GM19455 (cell line): ENCODE measurements around the gene GDPD3.

Experiments
- ATAC-seq: cut with Tn5 transposase; IDR thresholded peaks from one replicate; pipeline ENCODE4 v1.9.1; 2021; ENCODE audit not compliant: unreplicated experiment

Gene GDPD3

DNA sequence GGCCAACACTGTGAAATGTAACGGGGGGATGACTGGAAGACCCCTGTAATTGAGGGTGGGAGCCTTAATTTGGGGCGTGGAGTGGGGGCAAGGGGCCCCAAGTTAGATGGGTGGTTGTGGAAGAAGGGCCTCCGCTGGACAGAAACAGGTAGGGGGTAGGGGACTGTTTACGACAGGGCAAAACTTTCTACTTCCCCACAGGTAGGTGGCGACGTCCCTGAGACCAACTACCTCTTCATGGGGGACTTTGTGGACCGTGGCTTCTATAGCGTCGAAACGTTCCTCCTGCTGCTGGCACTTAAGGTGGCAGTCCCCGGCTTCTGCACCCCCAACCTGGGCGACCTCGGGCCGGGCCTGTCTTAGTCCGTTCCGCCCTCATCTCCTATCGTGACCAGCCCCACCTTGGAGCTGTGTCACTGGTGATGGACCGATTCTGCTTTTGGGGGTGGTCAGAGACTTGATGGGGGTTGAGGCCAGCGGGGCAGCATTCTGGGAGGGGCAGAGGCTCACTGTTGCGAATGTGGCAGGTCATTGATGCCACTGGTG lies 30.7 kb downstream of the GDPD3 start:
- ATAC-seq, result no peak

DNA sequence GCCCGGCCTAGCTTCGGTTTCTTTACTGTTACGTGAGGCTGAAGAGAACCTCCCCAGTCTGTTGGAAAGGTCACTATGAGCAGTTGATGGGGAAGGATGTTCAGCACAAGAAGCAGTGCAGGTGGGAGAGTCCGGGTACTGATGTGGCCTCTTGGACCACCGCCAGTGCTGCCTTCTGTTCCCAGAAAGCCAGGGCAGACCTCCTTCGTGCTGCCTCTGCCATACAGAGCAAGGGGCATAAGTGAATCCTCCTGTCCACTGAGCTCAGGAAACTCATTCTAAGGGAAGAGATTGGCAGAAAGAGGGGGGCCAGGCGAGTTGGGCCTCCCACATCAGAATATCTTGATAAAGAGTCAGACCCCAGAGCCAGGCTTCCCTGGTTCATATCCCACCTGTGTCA lies 33.9 kb downstream of the GDPD3 start:
- ATAC-seq, result no peak

DNA sequence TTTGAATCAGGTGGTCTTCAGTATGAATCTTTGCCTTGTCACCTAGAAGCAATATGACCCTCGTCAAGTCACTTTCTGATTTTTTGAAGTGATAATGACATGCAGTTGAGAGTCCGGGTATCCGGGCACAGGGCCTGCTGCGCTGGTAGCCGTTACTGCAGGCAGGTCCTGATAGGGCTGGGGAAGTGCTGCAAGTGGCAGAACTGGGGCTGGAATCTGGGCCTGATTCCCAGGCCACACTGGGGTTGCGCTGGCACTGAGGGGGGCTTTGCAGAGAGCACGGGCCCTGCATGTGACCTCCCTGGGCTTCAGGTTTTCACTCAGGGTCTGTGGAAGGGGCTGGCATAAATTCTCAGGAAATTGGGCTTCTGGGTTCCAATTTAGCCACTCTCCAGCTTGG lies 34.6 kb downstream of the GDPD3 start:
- ATAC-seq, result no peak

DNA sequence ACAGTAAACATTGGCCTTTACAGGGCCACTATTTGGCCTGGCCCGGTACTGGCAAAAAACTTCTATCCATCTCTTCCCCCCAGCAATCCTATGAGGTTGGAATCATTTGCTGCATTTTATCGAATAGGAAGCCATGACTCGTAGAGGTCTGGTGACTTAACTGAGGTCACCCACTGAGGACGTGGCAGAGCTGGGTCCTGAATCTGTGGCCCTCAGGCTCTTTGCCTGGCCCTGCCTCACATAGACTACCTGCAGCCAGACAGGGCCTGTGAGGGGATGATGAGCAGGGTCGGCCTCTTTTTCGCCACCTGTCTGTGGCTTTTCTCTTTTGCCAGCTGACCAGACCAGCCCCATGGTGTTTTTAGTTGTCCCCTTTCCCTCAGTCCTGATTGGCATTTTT lies 35.7 kb downstream of the GDPD3 start:
- no peak for ATAC-seq

DNA sequence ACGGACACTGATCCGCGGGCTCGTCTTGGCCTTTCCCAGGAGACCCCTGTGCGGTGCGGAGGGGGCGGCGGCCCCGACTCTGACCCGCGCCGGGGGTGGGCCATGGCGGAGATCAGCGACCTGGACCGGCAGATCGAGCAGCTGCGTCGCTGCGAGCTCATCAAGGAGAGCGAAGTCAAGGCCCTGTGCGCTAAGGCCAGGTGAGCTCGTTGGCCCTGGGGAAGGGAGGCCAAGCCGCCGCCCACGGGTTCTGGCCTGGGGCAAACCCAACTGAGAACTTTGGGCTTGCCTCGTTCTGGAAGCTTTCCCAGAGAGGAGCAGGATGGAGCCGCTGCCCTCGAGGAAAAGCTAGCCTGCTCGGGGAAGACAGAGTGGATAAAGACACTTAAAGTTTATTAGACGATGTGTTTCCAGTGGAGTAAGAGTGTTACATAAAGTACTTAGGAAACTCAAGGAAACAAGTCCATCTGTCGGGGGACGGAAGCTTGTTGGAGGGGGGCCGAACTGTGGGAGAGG lies 37.0 kb downstream of the GDPD3 start:
- ATAC-seq, result no peak

DNA sequence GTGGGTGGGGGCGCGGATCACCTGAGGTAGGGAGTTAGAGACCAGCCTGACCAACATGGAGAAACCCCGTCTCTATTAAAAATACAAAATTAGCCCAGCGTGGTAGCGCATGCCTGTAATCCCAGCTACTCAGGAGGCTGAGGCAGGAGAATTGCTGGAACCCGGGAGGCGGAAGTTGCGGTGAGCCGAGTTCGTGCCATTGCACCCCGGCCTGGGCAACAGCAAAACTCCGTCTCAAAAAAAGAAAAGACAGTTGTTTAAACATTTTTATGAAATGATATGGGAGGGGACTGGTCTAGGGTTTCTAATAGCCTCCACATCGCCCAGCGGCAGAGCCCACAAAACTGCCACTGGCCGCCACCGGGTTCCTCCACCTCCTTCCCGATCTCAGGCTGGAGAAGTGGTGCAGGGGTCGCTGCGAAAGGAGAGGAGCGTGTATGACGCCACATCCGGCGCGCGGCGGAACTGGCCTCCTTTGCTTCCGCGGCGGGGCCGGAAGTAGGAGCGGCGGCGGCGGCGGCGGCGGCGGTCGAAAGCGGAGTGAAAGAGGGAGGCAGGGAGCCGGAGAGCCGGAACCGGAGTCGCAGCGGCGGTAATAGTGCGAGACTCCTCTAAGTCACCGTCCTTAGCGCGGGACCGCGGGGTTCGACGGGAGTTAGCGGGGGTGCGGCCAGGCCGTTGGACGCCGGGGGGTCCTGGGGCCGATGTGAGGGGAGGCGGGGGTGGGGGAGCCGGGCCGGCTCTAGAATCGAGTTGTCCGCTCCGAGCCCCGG lies 37.6 kb downstream of the GDPD3 start, which contains the start of gene PPP4C:
Gene PPP4C (plus strand): TSS at position 492 of the 773 bp plus-strand sequence. CDS start 384 bp downstream, outside the sequence.
- ATAC-seq, result peak; percentile 70

DNA sequence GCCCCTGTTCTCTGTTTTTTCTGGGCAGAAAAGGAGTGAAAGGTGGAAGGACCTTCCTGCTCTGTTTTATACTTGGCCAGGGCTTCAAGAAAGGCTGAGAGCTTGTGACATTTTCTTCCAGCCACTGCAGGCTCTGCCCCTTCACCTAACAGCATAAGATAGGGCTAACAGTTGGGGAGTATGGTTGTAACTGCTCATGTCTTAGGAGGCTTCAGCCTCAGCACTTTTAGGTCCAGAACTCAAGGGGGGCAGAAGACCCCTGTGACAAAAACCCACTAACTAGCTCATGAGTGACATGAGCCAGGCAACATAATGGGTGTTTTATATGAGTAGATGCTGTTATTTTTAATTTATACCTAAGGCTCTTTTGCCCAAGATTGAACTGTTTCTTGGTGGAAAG lies 42.8 kb downstream of the GDPD3 start:
- ATAC-seq, result no peak

DNA sequence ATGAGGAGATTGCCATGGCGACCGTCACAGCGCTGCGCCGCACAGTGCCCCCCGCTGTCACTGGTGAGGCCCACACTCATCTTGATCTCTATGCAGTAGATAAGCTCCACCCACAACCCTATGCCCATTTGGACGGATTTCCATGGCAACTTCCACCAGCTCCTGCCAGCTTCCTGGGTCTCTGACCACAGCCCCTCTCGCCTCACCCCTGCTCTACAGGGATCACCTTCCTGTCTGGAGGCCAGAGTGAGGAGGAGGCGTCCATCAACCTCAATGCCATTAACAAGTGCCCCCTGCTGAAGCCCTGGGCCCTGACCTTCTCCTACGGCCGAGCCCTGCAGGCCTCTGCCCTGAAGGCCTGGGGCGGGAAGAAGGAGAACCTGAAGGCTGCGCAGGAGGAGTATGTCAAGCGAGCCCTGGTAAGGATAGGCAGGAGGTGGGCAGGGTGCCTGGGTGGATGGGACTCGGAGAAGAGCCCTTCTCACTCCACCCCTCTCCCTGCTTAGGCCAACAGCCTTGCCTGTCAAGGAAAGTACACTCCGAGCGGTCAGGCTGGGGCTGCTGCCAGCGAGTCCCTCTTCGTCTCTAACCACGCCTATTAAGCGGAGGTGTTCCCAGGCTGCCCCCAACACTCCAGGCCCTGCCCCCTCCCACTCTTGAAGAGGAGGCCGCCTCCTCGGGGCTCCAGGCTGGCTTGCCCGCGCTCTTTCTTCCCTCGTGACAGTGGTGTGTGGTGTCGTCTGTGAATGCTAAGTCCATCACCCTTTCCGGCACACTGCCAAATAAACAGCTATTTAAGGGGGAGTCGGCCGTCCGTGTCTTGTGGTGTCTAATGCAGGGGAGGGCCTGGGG lies 43.5 kb downstream of the GDPD3 start:
- no peak for ATAC-seq

DNA sequence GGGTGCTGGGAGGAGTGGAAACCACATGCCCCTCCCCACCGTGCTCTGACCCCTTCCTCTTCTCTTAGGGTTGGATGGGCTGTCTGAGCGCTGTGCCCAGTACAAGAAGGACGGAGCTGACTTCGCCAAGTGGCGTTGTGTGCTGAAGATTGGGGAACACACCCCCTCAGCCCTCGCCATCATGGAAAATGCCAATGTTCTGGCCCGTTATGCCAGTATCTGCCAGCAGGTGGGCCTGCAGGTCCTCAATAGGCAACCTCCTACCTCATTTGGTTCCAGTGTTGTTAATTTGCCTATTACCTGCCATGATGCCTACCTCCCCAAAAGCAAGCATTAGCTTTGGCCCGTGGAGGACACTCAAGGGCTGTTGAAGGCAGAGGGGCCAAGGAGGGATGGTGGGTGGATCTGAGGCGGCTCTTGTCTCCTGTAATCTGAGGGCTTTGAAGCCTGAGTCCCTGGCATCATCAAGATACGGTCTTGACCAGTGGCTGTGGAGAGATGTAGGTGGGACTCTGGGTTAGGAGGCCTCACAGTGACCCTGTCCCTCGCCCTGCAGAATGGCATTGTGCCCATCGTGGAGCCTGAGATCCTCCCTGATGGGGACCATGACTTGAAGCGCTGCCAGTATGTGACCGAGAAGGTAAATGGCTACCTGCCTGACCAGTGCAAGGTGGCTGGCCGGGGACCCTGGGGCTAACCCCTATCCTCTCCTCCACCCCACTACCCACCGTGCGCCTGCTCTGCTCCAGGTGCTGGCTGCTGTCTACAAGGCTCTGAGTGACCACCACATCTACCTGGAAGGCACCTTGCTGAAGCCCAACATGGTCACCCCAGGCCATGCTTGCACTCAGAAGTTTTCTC lies 44.4 kb downstream of the GDPD3 start:
- no peak for ATAC-seq

DNA sequence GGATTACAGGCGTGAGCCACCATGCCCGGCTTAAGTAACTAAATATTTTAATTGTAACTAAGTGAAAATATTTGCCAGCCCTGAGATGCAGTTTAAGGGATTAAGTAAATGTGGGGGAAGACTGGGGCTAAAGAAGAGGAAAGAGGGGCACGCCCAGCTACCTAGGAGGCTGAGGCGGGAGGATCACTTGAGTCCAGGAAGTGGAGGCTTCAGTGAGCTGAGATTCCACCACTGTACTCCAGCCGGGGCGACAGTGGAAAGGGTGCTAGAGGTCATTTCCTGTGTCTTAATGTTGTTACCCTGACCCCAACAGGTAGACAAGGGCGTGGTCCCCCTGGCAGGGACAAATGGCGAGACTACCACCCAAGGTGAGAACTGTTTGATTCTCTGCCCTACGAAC lies 45.0 kb downstream of the GDPD3 start:
- no peak for ATAC-seq

DNA sequence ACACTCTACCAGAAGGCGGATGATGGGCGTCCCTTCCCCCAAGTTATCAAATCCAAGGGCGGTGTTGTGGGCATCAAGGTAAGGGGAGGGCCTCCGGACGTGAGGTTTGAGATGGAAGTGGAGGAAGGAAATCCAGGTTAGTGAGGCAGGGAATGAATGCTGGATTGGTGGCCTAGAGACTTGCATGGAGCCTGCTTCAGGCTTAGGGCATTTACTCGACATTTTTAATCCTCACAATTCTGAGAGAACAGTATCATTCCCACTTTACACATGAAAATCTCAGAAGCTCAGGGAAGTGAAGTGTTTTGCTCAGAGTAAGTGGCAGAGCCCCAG lies 45.8 kb downstream of the GDPD3 start:
- ATAC-seq, result no peak

DNA sequence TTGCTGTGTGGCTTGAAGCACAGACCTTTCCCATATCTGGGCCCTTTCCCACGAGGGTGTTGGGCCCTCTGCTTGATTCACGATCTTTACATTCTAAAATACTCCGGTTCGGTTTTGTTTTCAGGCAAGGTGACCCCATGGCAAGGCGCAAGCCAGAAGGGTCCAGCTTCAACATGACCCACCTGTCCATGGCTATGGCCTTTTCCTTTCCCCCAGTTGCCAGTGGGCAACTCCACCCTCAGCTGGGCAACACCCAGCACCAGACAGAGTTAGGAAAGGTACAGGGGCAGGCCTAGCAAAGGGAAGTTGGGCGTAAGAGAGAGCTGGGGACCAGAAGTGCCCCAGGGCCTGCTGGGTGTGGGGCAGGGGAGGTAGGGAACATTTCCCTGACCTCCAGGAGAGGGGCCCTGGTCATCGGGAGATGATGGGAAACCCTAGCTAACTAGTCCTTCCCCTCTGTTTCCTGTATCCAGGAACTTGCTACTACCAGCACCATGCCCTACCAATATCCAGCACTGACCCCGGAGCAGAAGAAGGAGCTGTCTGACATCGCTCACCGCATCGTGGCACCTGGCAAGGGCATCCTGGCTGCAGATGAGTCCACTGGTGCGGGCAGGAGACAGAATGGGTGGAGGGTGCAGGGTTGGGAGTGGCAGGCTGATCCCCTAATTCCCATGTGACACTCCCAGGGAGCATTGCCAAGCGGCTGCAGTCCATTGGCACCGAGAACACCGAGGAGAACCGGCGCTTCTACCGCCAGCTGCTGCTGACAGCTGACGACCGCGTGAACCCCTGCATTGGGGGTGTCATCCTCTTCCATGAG lies 46.4 kb downstream of the GDPD3 start:
- ATAC-seq, result no peak

DNA sequence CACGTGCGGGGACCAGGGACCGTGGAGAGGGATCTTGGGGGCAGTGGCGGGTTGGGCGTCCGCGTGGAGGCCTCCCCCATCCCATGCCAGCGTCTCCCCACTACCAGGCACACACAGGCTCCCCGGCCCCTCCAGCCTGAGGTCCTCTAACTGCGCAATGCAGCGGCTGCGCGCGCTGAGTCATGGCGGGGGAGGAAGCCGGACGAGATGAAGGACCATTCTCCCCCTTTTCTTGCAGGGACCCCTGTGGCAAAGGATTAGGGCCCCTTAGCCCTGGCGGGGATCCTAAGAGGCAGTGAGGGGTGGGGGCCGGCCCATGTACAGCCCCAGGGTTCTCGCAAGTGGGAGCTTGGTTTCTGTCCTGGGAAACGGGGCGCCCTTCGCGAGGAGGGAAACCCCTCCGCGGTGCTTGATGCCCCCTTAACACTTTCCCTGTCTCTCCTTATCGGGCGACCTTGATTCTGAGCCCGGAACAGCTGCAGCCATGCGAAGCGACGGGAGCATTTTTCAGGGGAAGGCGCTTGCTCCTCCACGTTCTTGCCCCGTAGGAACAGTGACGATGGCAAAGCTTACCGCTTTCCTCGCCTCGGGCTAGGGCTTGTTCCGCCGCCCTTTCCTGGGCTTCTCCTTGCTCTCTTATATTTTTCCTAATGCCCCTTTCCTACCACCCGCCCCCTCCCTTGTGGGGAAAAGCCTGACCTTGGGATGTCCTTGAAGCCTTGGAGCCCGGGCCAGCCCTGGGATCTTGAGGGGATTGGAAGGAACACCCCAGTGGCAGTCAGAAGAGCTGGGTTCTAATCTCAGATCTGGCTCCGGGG lies 47.2 kb downstream of the GDPD3 start:
- no peak for ATAC-seq

DNA sequence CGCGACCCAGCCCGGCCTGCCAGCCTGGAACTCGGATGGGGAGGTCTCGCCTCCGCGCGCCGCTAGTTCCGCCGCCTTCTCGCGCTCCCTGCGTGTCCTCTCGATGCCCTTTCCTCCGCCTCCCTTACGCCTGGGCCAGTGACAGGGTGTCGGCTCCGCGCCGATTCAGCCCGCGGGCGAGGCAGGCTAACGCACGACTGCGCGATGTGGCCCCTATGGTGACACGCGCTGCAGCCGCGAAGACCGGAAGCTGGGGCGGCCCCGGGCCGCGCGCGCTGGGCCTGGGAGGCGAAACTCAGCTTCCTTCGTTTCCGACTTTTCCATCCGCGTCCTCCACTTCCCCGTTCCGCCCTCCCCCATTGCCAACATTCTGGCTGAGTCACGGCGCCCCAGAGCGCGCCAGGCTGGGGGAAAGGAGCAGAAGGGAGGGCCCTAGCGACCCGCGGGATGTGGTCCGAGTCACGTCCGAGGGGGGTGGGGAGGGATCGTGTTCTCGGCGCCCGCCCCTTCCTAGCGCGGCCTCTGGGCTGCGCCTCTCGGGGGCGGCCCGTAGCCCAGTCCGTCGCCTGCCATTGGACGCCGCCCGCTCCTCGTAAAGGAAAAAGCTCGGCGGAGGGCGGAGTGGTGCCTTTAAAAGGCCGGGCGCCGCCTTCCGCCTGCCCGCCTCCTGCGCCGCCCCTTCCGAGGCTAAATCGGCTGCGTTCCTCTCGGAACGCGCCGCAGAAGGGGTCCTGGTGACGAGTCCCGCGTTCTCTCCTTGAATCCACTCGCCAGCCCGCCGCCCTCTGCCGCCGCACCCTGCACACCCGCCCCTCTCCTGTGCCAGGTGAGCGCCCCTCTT lies 48.0 kb downstream of the GDPD3 start, which contains the start of gene ALDOA:
Gene ALDOA (plus strand): TSS at position 659 of the 841 bp plus-strand sequence. CDS start 1,138 bp downstream, outside the sequence.
- ATAC-seq, result peak; percentile 69

DNA sequence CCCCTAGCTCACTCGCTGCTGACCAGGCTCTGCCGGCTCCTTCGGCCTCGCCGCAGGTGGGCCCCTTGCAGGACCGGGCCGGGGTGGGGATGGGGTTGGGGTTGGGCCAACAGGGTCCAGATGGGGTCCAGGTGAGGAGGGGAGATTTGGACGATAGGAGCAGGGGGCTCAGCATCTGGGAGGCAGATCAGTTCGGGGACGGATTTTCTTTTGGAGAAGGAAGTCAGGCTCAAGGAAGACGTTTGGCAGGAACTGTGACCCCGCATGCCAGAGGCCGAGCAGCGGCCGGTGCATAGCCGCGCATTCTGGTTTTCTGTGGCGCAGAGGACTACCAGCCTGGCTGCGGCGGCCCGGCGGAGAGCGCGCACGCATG lies 48.6 kb downstream of the GDPD3 start:
- ATAC-seq, result peak; percentile 3

DNA sequence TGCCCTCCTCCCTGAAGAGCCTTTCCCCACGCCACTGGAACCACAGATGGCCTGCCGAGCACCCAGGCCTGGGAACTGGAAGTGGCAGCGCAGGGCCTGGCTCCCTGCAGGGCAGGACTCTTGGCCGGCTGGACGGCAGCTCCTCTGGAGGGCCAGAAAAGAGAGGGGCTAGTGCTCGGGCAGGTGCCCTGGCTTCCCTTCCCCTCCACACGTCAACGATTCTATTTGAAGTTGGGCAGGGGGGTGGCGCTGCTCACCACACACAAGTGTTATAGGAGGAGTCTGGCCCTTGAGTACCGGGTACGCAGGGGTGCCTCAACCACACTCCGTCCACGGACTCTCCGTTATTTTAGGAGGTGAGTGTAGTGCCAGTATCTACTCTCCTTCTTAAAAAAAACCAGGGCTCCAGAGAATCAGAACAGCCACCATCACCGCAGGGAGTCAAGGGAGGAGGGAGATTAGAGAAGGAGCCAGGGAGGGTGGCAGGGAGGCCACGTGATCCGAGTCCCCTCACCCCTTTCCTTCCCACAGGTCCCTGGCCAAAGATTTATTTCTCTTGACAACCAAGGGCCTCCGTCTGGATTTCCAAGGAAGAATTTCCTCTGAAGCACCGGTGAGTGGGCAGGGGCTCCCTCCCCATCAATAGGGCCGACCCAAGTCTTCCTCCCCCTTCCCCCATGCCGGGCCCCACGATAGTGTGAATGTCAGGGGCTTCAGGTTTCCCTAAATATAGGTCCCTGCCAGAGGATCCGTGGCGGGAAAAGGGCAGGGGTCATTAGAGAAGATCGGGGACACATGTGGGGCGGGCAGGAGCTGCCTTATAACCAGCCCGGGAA lies 49.2 kb downstream of the GDPD3 start:
- no peak for ATAC-seq

DNA sequence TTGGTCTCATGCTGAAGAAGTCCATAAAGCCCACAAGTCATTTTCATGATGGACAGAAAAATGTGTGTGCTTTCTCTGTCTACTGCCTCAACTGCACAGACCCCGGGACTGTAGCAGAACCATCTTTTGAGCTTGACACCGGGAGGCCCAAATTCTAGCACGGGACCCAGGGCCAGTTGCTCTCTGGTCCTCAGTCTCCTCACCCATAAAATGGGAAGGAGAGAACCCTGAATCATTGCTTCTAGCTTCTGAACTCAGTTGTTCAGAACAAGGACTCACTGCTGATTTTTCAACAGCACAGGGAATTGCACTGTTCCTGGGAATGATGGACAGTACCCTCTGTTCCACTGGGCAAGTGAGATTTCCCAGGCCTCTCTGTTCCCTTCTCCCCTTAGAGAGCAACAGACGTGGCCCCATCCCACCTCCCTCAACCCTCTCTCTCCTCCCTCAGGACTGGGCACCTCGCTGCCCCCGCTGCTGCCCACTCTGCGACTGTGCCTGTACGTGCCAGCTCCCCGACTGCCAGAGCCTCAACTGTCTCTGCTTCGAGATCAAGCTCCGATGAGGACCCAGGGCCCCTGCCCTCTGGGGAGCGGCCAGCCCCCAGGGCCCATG lies 50.0 kb downstream of the GDPD3 start:
- no peak for ATAC-seq
